Measurements from ENCODE around the gene TMEM121B. TPM values are rescaled to one million over a fixed set of nuclear protein-coding genes. Genes with fewer than 3 reads are reported as not detected.

The TMEM121B gene
- total and polyA plus RNA-seq, 2 of the 13 experiments (the other 11 are each of a cell fraction or from before 2014, with no cell fraction given), result not detected

- TF ChIP-seq RFXANK (CRISPR knock-in tag; IDR thresholded peaks at IDR 0.05) (no peak), ZNF251 (CRISPR knock-in tag; IDR thresholded peaks at IDR 0.05) (no peak), ZBTB25 (CRISPR knock-in tag; IDR thresholded peaks at IDR 0.05) (no peak), HNF1A (IDR thresholded peaks at IDR 0.05; ENCODE audit: low read depth) (no peak), HNF1A (CRISPR knock-in tag; IDR thresholded peaks at IDR 0.05; ENCODE audit: borderline replicate concordance) (no peak), SMC3 (IDR thresholded peaks at IDR 0.05; ENCODE audit: low read length) (no peak), U2AF1 (optimal IDR thresholded peaks at IDR 0.05; ENCODE audit: low read depth, low read length) (no peak), ZNF530 (CRISPR knock-in tag; IDR thresholded peaks at IDR 0.05; ENCODE audit: low read depth) (no peak), ZNF816 (CRISPR knock-in tag; IDR thresholded peaks at IDR 0.05; ENCODE audit: borderline replicate concordance) (no peak), ZFP36L2 (CRISPR knock-in tag; IDR thresholded peaks at IDR 0.05) (no peak), ZNF577 (CRISPR knock-in tag; IDR thresholded peaks at IDR 0.05; ENCODE audit: borderline replicate concordance, low read depth) (no peak), TFE3 (CRISPR knock-in tag; IDR thresholded peaks at IDR 0.05) (no peak)
- H3K4me3 ChIP-seq (replicated peaks in 1 of 3; ENCODE audit: insufficient read depth in 1 of 3, low read depth in 2 of 3, low read length in 3 of 3), result peak overlapping the region in 1 of 3 experiments; percentile 58; a peak in 1 of 6 replicates
- H3K4me1 ChIP-seq (ENCODE audit: insufficient read depth, low read length), result no peaks in the 10 kb centered on the region
- H4K20me1 ChIP-seq (ENCODE audit: insufficient read depth, low read length), result no peaks in the 10 kb centered on the region
- intact Hi-C loops (cut with micrococcal nuclease; ENCODE audit: unreplicated experiment), result no loop called here
- H3K27ac ChIP-seq (ENCODE audit: extremely low read length, insufficient read depth, low read length), result no peak overlapping the region
- no peak overlapping the region for H3K9ac ChIP-seq (ENCODE audit: insufficient read depth, low read depth, low read length)
- DNase-seq (ENCODE audit: low spot score), result no peak
- in situ Hi-C loops (cut with HindIII; ENCODE audit: extremely low pct_ligation_motif_present, low pct_unique_long_range_greater_than_20kb), result no loop called here
- H3K4me2 ChIP-seq (ENCODE audit: low read depth, low read length), result peak overlapping the region; percentile 53
- ATAC-seq, result no peak
- FAIRE-seq, result no peak
- 54% methylated on average over 13 of the region's 17 CpGs for WGBS (ENCODE audit: low lambda C conversion rate)
- ChIA-PET CTCF (ENCODE audit: low intra/inter-chr PET ratio, low total read pairs) (no interaction called here), POLR2A (no interaction called here)
- no peaks in the 10 kb centered on the region for H3K9me3 ChIP-seq (ENCODE audit: low read length)
- no peaks in the 10 kb centered on the region for H3K36me3 ChIP-seq (replicated peaks in 1 of 2; ENCODE audit: control insufficient read depth in 1 of 2, insufficient read depth in 2 of 2, low read length in 2 of 2)
- no peaks in the 10 kb centered on the region for H3K79me2 ChIP-seq (ENCODE audit: insufficient read depth, low read length)
- no peak overlapping the region for H2AFZ ChIP-seq (ENCODE audit: low read length)
- no TSS peak for BruUV-seq (replicated peaks)
- peaks cover 2 to 11% of the 10 kb centered on the region in 2 experiments; a peak in 2 of 5 replicates for H3K27me3 ChIP-seq (ENCODE audit: control insufficient read depth in 1 of 2, insufficient read depth in 2 of 2, low read length in 2 of 2)
These were observed 37.0 kb upstream of the TMEM121B start for GRCh38 chr22:17158176-17158567.
